Activated gamma-delta T cell (primary cell): ENCODE measurements around the gene SLC39A10.
A peak's percentile ranks its signal among the peaks of the same experiment; 100 is the strongest.
"Not testable (repeated sequence)": the region's sequence is repeated elsewhere in the genome, so short reads cannot be mapped to it uniquely, and the experiment has no call there.

Experiments used
- DNase-seq: peaks from one replicate; lab custom pipeline; 2025; lab: John Stamatoyannopoulos, UW
- total RNA-seq, 2 donors: gene quantifications; one replicate each; lab custom pipeline; 2026; lab: John Stamatoyannopoulos, UW

The SLC39A10 gene
- total RNA-seq, result 166 to 198 reads per million in 2 donors

GRCh38 chr2:195656859-195657633 lies at the start of gene SLC39A10:
SLC39A10 (plus strand) TSS chr2:195657226; CDS start chr2:195680043, 22,817 bp downstream.
- DNase-seq, result peak; percentile 85

- DNase-seq, result no peak
These were observed 48.1 kb upstream of the SLC39A10 start for GRCh38 chr2:195608768-195609454.

- DNase-seq, result no peak
These were observed 46.3 kb upstream of the SLC39A10 start for GRCh38 chr2:195610717-195611116.

GRCh38 chr2:195612611-195613495 lies 44.2 kb upstream of the SLC39A10 start:
- no peak for DNase-seq

- no peak for DNase-seq
These were observed 43.1 kb upstream of the SLC39A10 start for GRCh38 chr2:195613922-195614321.

- DNase-seq, result no peak
These were observed 37.4 kb upstream of the SLC39A10 start for GRCh38 chr2:195619590-195619989.

- DNase-seq, result no peak
These were observed 36.5 kb upstream of the SLC39A10 start for GRCh38 chr2:195620501-195620900.

GRCh38 chr2:195622966-195623365 lies 34.1 kb upstream of the SLC39A10 start:
- no peak for DNase-seq

GRCh38 chr2:195626507-195626906 lies 30.5 kb upstream of the SLC39A10 start:
- DNase-seq, result no peak

GRCh38 chr2:195628666-195629065 lies 28.4 kb upstream of the SLC39A10 start:
- no peak for DNase-seq

GRCh38 chr2:195632856-195633572 lies 24.0 kb upstream of the SLC39A10 start:
- no peak for DNase-seq

- no peak for DNase-seq
These were observed 23.5 kb upstream of the SLC39A10 start for GRCh38 chr2:195633573-195633870.

GRCh38 chr2:195633974-195634373 lies 23.1 kb upstream of the SLC39A10 start:
- DNase-seq, result no peak

- no peak for DNase-seq
These were observed 20.1 kb upstream of the SLC39A10 start for GRCh38 chr2:195636890-195637289.

- DNase-seq, result no peak
These were observed 18.3 kb upstream of the SLC39A10 start for GRCh38 chr2:195638750-195639149.

- DNase-seq, result no peak
These were observed 17.7 kb upstream of the SLC39A10 start for GRCh38 chr2:195639238-195639858.

- DNase-seq, result no peak
These were observed 17.1 kb upstream of the SLC39A10 start for GRCh38 chr2:195639959-195640358.

- DNase-seq, result no peak
These were observed 14.9 kb upstream of the SLC39A10 start for GRCh38 chr2:195642027-195642678.

GRCh38 chr2:195642679-195643068 lies 14.4 kb upstream of the SLC39A10 start:
- DNase-seq, result no peak

- DNase-seq, result not testable (repeated sequence)
These were observed 12.3 kb upstream of the SLC39A10 start for GRCh38 chr2:195644708-195645107.

GRCh38 chr2:195645413-195645812 lies 11.6 kb upstream of the SLC39A10 start:
- DNase-seq, result no peak
